GM21526 (cell line): Measurements from ENCODE around the gene KLF2.
"Not testable (repeated sequence)": the region's sequence is repeated elsewhere in the genome, so short reads cannot be mapped to it uniquely, and the experiment has no call there.

Source experiments
- ATAC-seq: cut with Tn5 transposase; IDR thresholded peaks from one replicate; pipeline ENCODE4 v1.9.1; 2021; ENCODE audit warnings: moderate library complexity; ENCODE audit not compliant: unreplicated experiment, low FRiP score

KLF2 gene

DNA sequence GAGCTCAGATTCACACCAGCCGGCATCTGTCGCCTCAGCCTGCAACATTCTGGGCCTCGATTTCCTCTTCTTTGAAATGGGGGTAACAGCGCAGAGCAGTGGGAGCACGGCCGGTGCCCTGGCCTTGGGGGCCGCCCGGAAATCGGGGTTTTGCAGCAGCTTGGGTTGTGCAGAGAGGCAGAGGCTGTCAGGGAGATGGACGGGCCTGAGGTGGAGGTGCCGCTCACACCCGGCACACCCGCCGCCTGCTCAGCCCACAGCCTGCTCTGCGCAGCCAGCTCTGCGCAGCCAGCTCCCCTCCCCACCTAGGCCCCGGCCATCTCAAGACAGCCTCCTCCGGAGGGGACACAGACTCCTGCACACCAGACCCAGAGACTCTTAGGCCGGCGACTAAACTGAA lies 10.6 kb downstream of the KLF2 start:
- no peak for ATAC-seq

DNA sequence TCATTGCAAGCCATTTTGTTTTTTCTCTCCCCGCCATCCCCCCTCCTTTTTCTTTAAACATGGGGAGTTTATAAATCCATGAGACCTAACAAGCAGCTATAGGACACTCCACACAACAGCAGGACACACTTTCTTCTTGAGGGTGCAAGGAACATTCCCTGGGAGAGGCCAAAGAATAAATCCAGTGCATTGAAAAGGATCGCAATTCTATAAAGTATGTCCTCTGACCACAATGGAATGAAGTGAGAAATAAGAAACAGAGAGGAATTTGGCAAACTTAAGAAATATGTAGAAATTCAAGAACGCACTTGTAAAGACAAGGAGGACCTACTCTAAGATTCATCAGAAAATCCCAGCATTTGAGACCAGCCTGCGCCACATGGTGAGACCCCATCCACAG lies 11.9 kb downstream of the KLF2 start:
- no peak for ATAC-seq

DNA sequence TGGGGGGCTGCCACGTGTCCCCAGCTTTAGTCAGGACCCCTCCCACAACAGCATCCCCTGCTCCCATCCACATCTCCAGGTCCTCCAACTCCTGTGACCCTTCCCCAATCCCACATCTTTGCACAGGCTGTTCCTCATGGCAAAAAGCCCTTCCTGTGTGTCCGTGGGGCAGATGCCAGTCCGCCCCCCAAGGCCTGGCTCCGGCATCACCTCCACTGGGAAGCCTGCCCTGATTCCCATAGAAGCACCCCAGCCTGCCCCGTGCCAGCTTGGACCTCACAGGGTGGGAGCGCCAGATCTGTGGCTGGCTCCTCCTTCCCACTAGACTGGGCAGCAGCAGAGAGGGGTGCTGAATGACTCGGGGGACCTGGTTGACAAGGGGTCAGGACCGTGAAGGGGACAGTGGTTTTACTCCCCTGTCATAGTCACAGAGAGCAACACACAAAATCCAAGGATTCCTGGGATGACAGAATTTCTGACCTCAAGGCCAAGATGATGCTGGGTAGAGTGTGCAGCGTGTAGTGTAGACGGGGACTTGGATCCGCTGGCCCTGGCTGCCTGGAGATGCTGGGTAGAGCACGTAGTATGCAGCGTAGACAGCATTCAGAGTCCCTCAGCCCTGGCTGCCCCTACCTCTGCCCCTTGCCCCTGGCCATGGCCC lies 13.3 kb downstream of the KLF2 start:
- no peak for ATAC-seq

DNA sequence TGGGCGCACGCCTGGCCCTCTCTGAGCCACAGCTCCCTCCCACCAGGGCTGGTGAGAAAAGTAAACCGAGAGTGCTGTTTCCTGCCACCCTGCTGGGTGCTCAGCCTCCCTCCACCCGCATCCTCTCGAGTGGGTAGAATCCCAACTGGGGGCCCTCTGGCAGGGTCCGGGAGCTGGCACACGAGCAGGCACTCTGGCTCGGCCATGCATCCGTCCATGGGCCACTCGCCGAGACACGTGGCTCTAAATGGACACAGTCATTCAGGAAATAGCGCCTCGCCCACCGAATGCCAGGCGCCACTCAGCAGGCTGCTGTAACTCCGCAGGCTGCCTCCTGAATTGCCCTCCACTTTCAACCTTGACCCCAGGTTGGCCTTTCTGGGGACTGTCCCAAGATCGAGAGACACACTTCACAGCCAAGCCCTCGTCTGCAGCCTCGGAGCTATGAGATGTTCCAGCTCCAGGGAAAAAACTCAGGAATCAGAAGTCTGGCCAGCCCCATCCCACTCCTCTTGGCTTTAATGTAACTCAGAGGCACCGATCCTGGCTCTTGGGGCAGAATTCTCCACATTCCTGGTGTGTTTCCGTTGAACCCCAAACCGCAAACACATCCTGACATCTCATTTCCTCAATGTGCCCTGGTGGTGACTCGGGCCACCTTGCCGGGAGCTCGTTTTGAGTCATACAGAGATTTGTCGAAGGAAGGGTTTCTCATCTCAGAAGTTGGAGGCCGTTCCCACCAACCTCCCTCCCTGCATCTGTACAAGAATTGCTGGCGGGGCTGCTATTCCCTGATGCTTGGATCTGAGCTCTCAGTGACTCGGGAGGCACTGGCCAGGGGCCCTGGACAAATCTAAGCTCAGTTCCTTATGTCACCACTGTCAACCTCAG lies 14.1 kb downstream of the KLF2 start:
- ATAC-seq, result no peak

DNA sequence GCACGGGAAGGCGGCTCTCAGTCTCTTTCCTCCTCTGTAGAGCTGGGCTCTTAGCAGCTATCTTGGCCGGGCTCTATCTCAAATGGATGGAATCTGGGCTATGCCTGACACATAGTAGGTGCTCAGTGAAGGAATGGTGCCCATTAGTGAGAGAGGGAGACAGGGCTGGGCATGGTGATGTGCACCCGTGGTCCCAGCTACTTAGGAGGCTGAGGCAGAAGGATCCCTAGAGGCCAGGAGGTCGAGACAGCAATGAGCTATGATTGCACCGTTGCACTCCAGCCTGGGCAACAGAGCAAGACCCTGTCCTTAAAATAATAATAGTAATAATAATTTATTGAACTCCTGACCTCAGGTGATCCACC lies 14.7 kb downstream of the KLF2 start:
- ATAC-seq, result no peak

DNA sequence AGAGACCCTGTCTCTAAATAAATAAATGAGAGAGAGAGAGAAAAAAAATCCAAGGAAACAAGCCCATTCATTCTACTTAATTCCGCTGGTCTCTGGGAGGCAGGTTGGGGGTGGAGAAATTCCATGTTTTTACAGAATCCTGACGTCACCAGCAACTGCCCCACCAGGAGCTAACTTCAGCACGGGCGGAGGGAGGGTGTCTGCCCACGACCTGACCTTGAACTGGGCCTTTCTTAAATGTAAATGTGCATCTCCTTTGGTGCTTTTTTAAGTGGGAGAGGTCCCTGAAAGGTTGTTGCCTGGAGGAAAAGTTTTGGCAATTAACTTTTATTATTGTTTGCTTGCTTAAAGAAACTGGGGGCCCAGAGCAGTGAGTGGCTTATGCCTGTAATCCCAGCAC lies 15.5 kb downstream of the KLF2 start:
- ATAC-seq, result no peak

DNA sequence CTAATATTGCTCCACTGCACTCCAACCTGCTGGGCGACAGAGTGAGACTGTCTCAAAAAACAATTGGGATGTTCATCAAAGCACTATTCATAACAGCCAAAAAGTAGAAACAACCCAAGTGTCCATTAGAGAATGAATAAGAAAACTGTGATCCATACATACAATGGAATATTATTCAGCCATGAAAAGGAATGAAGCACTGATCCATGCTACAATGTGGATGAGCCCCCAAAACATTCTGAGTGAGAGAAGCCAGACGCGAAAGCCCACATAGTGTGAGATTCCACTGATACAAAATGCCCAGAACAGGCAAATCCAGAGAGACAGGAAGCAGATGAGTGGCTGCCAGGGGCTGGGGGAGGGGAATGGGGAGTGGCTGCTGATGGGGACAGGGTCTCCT lies 16.0 kb downstream of the KLF2 start:
- ATAC-seq, result no peak

DNA sequence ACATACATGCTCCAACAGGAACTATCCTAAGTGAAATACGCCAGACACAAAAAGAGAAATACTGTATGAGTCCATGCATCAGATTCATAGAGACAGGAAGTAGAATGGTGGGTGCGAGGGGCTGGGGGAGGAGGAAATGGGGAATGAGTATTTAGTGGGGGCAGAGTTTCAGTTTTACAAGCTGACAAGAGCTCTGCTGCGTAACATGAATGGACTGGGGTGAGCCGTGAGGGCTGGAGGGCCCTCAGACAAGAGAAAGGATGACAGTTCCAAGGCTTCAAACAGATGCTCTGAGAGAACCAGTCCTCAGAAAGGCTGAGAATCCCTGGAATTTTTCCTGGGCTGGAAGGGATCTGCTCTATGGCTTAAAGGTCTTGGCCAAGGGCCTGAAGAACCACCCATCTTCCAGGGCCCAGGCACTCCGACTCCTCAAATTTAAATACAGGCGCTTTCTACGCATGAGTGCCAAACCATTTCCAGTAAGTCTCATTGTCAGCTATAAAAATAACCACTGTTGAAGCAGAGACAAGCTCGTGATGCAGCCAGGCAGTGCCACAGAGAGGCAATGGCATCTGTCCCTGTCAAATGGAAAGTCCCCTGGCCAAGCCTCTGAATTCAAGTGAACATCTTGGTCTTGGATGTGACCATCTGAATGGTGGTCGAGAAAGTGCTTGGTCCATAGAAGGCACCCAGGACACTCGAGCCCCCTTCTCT lies 17.5 kb downstream of the KLF2 start:
- no peak for ATAC-seq

DNA sequence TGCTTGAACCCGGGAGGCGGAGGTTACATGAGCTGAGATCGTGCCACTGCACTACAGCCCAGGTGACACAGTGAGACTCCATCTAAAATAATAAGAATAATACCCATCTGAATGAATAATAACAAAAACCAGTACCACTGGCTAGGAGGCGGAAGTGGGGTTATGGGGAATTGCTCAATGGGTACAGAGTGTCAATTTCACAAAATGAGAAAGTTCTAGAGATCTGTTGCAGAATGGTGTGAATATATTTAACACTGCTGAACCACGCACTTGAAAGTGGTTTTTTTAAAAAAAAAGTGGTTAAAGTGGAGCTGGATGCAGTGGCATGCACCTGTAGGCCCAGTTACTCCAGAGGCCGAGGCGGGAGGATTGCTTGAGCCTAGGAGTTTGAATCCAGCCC lies 18.5 kb downstream of the KLF2 start:
- no peak for ATAC-seq

DNA sequence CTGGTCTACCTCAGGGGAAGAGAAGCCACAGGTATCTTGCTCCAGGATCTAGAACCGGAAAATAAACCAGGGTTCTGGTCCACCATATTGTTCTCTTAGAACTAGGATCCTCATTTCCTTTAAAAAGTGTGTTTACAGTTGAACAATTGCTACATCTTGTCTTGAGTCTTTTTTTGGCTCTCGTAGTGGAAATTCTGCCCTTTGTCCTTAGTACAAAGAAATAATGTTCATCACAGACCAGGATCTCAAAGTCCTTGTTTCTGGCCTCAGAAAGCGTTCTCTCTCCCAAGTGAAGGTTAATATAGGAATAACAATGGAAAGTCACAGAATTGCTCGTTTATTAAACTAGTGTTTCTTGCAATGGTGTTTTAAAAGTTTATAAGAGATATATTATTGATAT lies 20.8 kb downstream of the KLF2 start:
- no peak for ATAC-seq

DNA sequence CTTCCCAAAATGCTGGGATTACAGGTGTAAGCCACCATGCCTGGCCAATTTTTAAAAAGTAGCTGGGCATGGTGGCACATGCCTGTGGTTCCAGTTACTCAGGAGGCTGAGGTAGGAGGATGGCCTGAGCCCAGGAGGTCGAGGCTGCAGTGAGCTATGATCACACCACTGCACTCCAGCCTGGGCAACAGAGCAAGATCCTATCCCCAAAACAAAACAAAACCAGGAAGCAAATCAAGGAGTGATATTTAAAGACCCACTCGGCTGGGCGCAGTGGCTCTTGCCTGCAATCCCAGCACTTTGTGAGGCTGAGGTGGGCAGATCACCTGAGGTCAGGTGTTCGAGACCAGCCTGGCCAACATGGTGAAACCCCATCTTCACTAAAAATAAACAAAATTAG lies 22.5 kb downstream of the KLF2 start:
- ATAC-seq, result not testable (repeated sequence)

DNA sequence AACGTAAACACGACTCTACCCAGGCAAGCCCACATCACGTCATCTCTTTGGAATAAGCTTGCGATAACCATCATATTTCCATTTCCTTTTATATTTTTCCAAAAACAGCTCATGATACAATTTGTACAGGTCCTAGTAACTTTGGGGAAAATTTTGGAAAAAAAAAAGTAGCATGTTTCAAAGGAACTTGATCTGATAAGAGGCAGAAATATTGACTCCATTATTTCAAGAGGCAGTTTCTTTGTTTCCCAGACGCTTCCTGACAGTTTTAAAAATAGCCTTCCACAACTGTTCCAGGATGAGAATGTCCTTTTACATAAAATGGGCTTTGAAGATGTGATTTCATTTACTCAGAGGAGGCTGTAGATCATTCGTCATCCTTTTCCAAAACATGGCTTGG lies 23.1 kb downstream of the KLF2 start:
- ATAC-seq, result no peak

DNA sequence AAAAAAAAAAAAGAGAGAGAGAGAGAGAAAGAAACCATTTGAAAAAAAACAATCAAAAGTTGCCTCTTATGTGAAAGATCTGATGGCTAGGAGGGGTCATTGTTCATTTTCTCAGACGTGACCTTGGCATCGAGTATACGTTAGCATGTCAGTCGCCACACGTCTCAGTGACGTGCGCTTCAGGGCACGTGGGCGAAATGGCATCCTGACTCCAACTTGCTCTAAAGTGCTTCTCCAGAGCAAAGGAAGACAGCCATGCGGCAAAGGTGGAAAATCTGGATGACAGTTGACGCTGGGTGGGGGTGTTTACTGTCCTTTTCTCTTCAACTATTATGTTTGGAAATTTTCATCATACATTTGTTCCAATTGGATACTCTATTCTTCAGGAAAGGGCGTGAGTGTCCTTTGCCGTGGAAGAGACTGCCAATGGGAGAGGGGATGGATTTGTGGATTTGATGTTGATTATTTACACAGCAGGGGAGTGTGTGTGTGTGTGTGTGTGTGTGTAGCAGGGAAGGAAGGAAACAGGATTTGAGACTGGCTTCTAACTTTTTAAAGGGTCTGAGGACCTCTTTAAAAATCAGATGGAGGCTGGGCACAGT lies 25.0 kb downstream of the KLF2 start:
- no peak for ATAC-seq

DNA sequence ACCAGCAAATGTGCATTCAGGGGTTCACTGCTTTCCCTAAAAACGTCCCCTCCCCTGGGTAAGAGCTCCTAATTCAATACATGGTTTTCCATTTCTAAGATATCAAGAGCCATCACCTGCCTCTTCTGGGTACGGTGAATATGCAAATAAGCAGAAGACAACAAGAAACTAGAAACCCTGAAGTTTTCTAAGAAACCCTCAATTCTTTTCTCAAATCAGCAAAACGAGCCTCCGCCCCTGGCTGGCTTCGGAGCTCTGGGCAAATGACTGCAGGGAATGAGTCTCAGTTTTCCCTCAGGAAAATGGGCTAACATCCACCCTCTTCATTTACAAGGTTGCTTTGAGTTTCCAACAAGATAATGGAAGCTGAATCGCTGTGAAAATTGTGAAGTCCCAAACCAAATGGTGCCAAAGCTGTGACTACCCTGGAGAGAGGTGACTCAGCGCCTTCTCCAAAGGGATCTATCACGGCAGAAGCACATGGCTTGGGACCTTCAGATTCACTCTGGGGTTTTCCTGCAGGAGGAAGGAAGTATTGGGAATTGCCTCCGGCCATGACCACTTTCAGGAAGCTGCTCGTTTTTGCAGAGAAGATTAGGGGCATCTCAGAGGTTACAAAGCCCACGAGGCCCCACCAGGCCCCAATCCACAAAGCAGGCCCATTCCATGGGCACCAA lies 26.6 kb downstream of the KLF2 start:
- ATAC-seq, result no peak

DNA sequence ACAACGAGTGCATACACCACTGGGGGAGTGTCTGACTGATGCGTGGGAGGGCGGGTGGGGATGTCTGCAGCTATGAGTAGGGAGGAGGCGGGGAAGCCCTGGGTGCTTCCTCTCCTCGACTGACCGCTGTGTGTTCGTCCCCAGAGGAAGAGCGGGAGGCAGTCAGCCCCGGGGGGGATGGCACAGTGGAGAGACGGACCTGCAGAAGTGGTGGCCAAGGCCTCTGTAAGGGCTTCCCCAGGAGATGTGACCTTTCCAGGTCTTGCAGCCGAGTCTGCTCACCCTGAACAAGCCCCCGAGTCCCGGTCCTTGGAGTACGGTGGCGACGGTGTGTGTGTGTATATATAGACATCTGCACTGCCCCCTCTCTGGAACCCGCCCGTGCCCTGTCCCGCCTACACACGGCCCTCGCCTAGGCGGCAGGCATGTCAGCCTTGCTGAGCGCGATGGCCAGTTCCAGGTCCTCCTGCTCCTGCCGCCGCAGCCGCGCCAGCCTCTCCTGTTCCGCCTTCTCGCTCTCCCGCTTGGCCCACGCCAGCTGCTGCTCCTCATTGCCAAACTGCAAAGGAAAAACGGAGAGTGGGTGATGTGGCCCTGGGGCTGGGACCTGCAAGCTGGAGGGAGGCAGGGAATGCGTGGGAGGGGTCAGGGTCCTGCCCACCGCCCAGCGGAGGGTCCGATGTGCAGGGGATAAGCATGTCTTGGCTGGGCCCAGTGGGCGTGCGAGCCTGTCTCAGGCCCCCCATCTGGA lies 30.8 kb downstream of the KLF2 start:
- no peak for ATAC-seq

DNA sequence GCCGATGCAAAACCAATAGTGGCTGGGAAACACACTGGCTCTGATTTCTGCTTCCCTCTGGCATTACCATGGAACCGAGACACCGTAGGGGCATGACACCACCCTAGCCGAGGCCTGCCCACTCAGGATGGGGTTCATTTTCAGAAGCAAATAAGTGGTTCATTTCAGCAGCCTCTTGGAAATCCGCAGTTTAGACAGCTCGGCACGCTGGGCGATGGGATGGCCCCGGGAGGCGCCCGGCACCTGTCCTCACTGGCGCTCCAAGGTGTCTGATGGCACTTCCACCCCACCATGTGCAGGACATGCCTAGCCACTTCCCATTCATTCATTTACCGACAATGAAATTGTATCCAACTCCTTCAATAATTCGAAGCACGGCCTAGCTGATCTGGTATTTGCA lies 33.8 kb downstream of the KLF2 start:
- no peak for ATAC-seq

DNA sequence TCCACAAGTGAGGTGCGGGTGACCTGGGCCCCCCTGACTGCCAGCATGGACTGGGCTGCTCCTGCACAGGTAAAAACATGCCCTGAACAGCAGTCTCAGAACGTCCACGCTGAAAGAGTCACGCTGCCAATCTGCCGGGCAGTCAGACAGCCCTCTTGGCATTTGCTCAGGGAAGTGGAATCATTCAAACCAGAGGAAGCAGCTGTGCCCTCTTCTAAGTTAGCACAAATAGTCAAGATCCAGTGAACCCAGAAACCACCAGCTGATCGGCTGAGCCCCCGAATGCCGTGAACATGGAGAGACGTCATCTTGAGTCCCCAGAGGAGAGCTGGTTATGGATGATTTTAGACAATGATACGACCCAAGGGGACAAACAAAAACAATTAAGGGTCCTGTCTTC lies 34.4 kb downstream of the KLF2 start:
- ATAC-seq, result no peak

DNA sequence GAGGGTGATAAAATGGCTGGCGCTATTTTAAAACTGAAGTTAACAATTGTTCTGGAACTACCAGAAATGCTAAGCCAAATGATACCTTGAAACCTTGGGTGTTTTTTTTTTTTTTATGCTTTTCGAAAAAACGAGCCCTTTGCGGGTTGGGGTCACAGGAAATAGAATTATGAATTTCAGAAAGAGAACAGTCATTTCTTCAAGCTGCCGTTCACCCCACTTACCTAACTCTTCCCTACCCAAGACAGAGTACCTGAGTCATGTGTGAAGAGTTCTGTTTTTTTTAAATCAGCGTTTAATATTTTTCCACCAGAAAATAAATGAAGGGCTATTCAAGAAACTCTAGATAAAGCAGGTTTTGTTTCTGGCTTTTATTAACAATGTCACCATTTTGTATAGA lies 35.3 kb downstream of the KLF2 start:
- no peak for ATAC-seq

DNA sequence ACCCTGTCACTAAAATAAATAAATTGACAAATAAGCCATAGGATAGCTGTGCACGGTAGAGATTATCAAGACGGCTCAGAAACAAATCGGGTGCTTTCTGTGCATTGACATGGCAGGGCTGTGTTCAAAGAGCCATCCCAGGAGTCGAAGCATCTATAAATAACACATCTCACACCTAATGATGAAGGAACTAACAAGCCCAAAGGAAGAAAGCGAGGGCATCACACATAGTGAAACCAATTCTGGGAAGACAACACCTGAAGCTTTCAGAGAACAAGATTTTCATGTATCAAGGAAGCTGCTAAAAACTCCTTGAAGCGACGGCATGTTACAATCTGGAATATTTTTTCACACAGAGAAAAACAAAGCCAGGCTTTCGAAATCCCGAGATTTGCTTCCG lies 36.1 kb downstream of the KLF2 start:
- no peak for ATAC-seq

DNA sequence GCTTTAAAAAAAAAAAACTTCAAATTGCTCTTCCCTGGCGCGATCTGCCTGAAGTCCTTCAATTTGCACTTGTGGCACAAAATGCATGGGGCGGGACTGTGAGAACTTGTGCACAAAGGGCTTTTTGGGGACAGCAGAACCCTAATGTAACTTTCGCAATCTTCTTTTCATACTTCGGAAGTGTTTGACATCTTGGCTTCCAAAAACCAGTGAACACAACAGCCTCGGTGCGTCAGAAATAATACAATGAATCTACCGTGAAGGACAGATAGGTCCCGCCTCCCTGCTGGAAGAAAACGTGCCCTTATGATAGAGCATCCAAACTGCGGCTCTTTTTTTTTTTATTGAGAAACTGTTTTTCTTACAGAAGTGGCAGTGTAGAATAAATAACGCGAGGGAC lies 36.6 kb downstream of the KLF2 start:
- ATAC-seq, result no peak
